IPS DF 6.9 (cell line): ENCODE results near the gene DDX31.

Source experiments
- DNase-seq: peaks from one replicate; pipeline ENCODE4 v3.0.0-alpha.2; 2013; ENCODE audit warnings: low read depth, low spot score
- H3K27ac ChIP-seq: one replicate; pipeline ENCODE4 v1.5.1; 2013; ENCODE audit warnings: low read length, control low read depth
- H3K27me3 ChIP-seq: 2 replicates; pipeline ENCODE4 v1.6.1; 2013; ENCODE audit warnings: mild to moderate bottlenecking, low read length; ENCODE audit not compliant: control insufficient read depth, insufficient read depth
- H3K36me3 ChIP-seq: 2 replicates; pipeline ENCODE4 v1.6.1; 2013; ENCODE audit warnings: low read length; ENCODE audit not compliant: control insufficient read depth, insufficient read depth
- H3K4me1 ChIP-seq: 2 replicates; pipeline ENCODE4 v1.6.1; 2013; ENCODE audit warnings: low read length; ENCODE audit not compliant: control insufficient read depth, insufficient read depth
- H3K4me3 ChIP-seq: 2 replicates; pipeline ENCODE4 v1.5.1; 2013; ENCODE audit warnings: mild to moderate bottlenecking, low read length
- H3K9me3 ChIP-seq: 2 replicates; pipeline ENCODE4 v1.6.1; 2013; ENCODE audit warnings: low read length, inconsistent platforms; ENCODE audit not compliant: control insufficient read depth, insufficient read depth
- WGBS: extraction: QIAGEN DNeasy Blood & Tissue Kit; methylation state at CpG from one replicate; pipeline ENCODE4 v1.1.7; 2013; ENCODE audit warnings: mixed read lengths, missing lambda C conversion rate; ENCODE audit not compliant: insufficient read length, insufficient coverage; 5-methylcytosine and 5-hydroxymethylcytosine counted together

DDX31 gene

GRCh38 chr9:132627106-132627505 lies 42.7 kb downstream of the DDX31 start:
- no peaks in the 10 kb centered on the region for H3K4me1 ChIP-seq
- no peak overlapping the region for H3K27ac ChIP-seq
- no peak for DNase-seq
- no peak overlapping the region for H3K4me3 ChIP-seq
- no CpG with 5 or more reads among the region's 7 CpGs for WGBS
- H3K9me3 ChIP-seq, result no peaks in the 10 kb centered on the region
- H3K27me3 ChIP-seq, result no peaks in the 10 kb centered on the region
- peaks cover 10% of the 10 kb centered on the region; the same call in 1 of the 2 replicates for H3K36me3 ChIP-seq

- WGBS, result no CpG with 5 or more reads among the region's 5 CpGs
Observed at GRCh38 chr9:132626285-132626684, 43.5 kb downstream of the DDX31 start.

GRCh38 chr9:132622159-132622558 lies 47.6 kb downstream of the DDX31 start:
- no peaks in the 10 kb centered on the region; the same call in 1 of the 2 replicates for H3K36me3 ChIP-seq
- no peaks in the 10 kb centered on the region for H3K4me1 ChIP-seq
- no peak overlapping the region for H3K4me3 ChIP-seq
- no peak overlapping the region for H3K27ac ChIP-seq
- H3K27me3 ChIP-seq, result no peaks in the 10 kb centered on the region
- H3K9me3 ChIP-seq, result no peaks in the 10 kb centered on the region
- no peak for DNase-seq
- WGBS, result no CpG with 5 or more reads among the region's 5 CpGs

More at GRCh38 chr9:132626285-132626684, 43.5 kb downstream of the DDX31 start:
- no peak overlapping the region for H3K27ac ChIP-seq
- no peaks in the 10 kb centered on the region for H3K4me1 ChIP-seq
- H3K27me3 ChIP-seq, result no peaks in the 10 kb centered on the region
- DNase-seq, result no peak
- H3K9me3 ChIP-seq, result no peaks in the 10 kb centered on the region
- peaks cover 10% of the 10 kb centered on the region; the same call in 1 of the 2 replicates for H3K36me3 ChIP-seq
- H3K4me3 ChIP-seq, result no peak overlapping the region

- WGBS, result no CpG with 5 or more reads among the region's 5 CpGs
- H3K27ac ChIP-seq, result no peak overlapping the region
- peaks cover 2% of the 10 kb centered on the region; the same call in 1 of the 2 replicates for H3K36me3 ChIP-seq
- H3K27me3 ChIP-seq, result no peaks in the 10 kb centered on the region
- H3K4me1 ChIP-seq, result no peaks in the 10 kb centered on the region
- H3K4me3 ChIP-seq, result no peak overlapping the region
- no peaks in the 10 kb centered on the region for H3K9me3 ChIP-seq
- DNase-seq, result no peak
Observed at GRCh38 chr9:132616725-132617124, 53.1 kb downstream of the DDX31 start.

GRCh38 chr9:132615774-132616173 lies 54.0 kb downstream of the DDX31 start:
- H3K4me3 ChIP-seq, result no peak overlapping the region
- H3K36me3 ChIP-seq, result peaks cover 2% of the 10 kb centered on the region; the same call in 1 of the 2 replicates
- no peak overlapping the region for H3K27ac ChIP-seq
- no peak for DNase-seq
- H3K27me3 ChIP-seq, result no peaks in the 10 kb centered on the region
- no peaks in the 10 kb centered on the region for H3K9me3 ChIP-seq
- no CpG with 5 or more reads among the region's 2 CpGs for whole genome bisulfite sequencing
- no peaks in the 10 kb centered on the region for H3K4me1 ChIP-seq

GRCh38 chr9:132614324-132614723 lies 55.5 kb downstream of the DDX31 start:
- no peak overlapping the region for H3K27ac ChIP-seq
- no peak for DNase-seq
- H3K36me3 ChIP-seq, result peaks cover 2% of the 10 kb centered on the region; the same call in 1 of the 2 replicates
- H3K4me3 ChIP-seq, result no peak overlapping the region
- no peaks in the 10 kb centered on the region for H3K9me3 ChIP-seq
- no CpG with 5 or more reads among the region's 6 CpGs for WGBS
- H3K4me1 ChIP-seq, result no peaks in the 10 kb centered on the region
- H3K27me3 ChIP-seq, result no peaks in the 10 kb centered on the region

- Histone ChIP-seq H3K27me3 (no peaks in the 10 kb centered on the region), H3K4me1 (no peaks in the 10 kb centered on the region)
Observed at GRCh38 chr9:132610661-132611060, 59.1 kb downstream of the DDX31 start.

GRCh38 chr9:132609829-132610228 lies 60.0 kb downstream of the DDX31 start:
- peaks cover 9% of the 10 kb centered on the region for H3K36me3 ChIP-seq
- H3K9me3 ChIP-seq, result no peaks in the 10 kb centered on the region
- no peak overlapping the region for H3K27ac ChIP-seq
- DNase-seq, result no peak
- no peak overlapping the region for H3K4me3 ChIP-seq
- no peaks in the 10 kb centered on the region for H3K4me1 ChIP-seq
- no peaks in the 10 kb centered on the region for H3K27me3 ChIP-seq
- WGBS, result no CpG with 5 or more reads among the region's 7 CpGs

More at GRCh38 chr9:132610661-132611060, 59.1 kb downstream of the DDX31 start:
- Histone ChIP-seq H3K4me3 (no peak overlapping the region), H3K27ac (no peak overlapping the region), H3K9me3 (no peaks in the 10 kb centered on the region), H3K36me3 (peaks cover 6% of the 10 kb centered on the region)
- DNase-seq, result no peak
- no CpG with 5 or more reads among the region's 12 CpGs for WGBS

- no CpG with 5 or more reads among the region's 9 CpGs for WGBS
- Histone ChIP-seq H3K4me3 (no peak overlapping the region), H3K4me1 (no peaks in the 10 kb centered on the region), H3K27me3 (no peaks in the 10 kb centered on the region), H3K9me3 (no peaks in the 10 kb centered on the region), H3K36me3 (peaks cover 9% of the 10 kb centered on the region), H3K27ac (no peak overlapping the region)
- no peak for DNase-seq
Observed at GRCh38 chr9:132609184-132609583, 60.6 kb downstream of the DDX31 start.

- no CpG with 5 or more reads among the region's 6 CpGs for WGBS
- Histone ChIP-seq H3K27ac (no peak overlapping the region), H3K9me3 (no peaks in the 10 kb centered on the region), H3K36me3 (peaks cover 7% of the 10 kb centered on the region), H3K4me1 (no peaks in the 10 kb centered on the region), H3K4me3 (no peak overlapping the region), H3K27me3 (no peaks in the 10 kb centered on the region)
- DNase-seq, result no peak
Observed at GRCh38 chr9:132606066-132606465, 63.7 kb downstream of the DDX31 start.

GRCh38 chr9:132605387-132605786 lies 64.4 kb downstream of the DDX31 start:
- WGBS, result no CpG with 5 or more reads among the region's 6 CpGs
- H3K4me3 ChIP-seq, result no peak overlapping the region
- no peak for DNase-seq
- no peaks in the 10 kb centered on the region for H3K27me3 ChIP-seq
- H3K36me3 ChIP-seq, result peaks cover 7% of the 10 kb centered on the region
- H3K4me1 ChIP-seq, result no peaks in the 10 kb centered on the region
- H3K9me3 ChIP-seq, result no peaks in the 10 kb centered on the region
- no peak overlapping the region for H3K27ac ChIP-seq
